NCI-H2107 treated with DMSO at 0.1 percent for 48 hours (cell line): ENCODE data around the gene KANK4.
"Not testable (repeated sequence)": the region's sequence is repeated elsewhere in the genome, so short reads cannot be mapped to it uniquely, and the experiment has no call there.

ENCODE experiments used
- DNase-seq: peaks from one replicate; lab custom pipeline; 2025; ENCODE audit not compliant: unreplicated experiment; lab: John Stamatoyannopoulos, UW

Gene KANK4

GRCh38 chr1:62274496-62275485 is 44.4 kb downstream of the KANK4 start:
- no peak for DNase-seq

- DNase-seq = no peak
These were observed 45.3 kb downstream of the KANK4 start for GRCh38 chr1:62273953-62274352.

DNA sequence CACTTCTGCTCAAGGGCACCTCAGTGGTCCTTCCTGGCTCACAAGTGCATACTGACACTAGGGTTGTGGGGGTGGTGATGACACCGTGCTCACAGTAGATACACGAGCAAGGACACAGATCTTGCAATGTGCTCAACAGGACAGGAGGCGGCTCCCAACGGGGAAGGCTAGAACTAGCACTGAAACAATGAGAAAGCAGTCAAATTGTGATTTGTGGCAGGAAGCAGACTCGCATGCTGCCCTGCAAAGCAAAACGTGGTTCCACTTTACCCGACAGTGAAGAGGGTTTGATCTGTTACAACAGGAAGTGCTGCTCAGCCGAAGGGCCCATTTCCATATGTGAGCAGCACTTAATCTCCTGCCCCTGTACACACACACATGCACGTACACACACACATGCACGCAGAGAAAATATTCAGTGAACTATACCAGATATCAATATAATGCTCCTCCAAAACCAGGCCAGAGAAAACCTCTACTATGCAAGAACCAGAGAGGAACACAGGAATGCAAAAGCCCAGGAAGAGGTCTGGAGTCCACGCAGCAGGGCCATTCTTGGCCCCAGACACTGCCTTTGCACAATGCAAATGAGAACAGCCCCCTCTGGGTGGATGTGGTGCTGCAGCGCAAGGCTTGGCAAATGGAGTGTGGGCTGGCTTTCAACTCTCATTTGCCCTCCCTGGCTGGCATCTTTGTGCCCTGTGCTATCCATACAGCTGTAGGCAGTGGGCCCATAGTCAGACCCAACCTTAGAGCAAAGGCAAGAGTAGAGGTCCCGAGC is 47.1 kb downstream of the KANK4 start:
- no peak for DNase-seq

- DNase-seq = no peak
These were observed 48.1 kb downstream of the KANK4 start for GRCh38 chr1:62271134-62271533.

GRCh38 chr1:62269851-62270495 is 49.3 kb downstream of the KANK4 start:
- DNase-seq = no peak

DNA sequence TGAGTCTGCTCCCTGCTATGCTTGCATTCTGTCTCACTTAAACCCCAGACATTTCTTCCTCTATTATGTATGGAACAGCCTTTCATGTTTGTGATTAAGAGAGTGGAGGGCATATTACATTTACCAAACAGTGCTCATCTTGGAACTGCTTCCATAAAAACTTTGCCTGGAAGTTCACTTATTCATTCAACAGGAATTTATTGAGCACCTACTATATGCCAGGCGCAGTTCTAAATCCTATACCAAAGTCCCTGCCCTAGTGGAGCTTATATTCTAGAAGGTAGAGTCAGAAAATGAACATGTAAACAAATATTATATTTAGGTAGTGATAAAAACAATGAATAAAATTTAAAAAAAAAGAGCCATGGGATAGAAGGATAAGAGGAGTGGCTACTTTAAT is 49.8 kb downstream of the KANK4 start:
- no peak for DNase-seq

DNA sequence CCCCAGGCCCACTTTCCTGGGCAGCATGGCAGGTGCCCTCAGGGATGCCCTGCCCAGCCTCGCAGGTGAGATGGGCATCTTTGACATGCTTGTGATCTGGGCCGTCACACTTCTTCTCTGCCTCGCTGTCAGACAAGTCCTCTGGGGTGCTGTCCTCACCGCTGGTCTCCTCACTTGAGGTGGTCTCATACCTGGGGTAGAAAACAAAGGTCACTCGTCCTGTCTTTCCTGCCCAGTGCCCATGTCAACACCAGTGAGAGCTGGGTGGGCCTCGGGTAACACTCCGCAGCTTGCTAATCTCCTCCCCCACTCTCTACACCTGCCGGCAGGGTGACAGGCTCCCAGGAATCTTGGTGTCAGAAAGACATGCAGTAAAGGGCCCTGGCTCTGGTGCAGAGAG is 50.9 kb downstream of the KANK4 start:
- DNase-seq = no peak

GRCh38 chr1:62265956-62266935 is 53.0 kb downstream of the KANK4 start:
- DNase-seq = no peak

GRCh38 chr1:62263814-62264353 is 55.4 kb downstream of the KANK4 start:
- no peak for DNase-seq

- no peak for DNase-seq
These were observed 56.0 kb downstream of the KANK4 start for GRCh38 chr1:62263006-62263813.

- no peak for DNase-seq
These were observed 58.5 kb downstream of the KANK4 start for GRCh38 chr1:62260688-62261087.

- no peak for DNase-seq
These were observed 59.7 kb downstream of the KANK4 start for GRCh38 chr1:62259551-62259950.

DNA sequence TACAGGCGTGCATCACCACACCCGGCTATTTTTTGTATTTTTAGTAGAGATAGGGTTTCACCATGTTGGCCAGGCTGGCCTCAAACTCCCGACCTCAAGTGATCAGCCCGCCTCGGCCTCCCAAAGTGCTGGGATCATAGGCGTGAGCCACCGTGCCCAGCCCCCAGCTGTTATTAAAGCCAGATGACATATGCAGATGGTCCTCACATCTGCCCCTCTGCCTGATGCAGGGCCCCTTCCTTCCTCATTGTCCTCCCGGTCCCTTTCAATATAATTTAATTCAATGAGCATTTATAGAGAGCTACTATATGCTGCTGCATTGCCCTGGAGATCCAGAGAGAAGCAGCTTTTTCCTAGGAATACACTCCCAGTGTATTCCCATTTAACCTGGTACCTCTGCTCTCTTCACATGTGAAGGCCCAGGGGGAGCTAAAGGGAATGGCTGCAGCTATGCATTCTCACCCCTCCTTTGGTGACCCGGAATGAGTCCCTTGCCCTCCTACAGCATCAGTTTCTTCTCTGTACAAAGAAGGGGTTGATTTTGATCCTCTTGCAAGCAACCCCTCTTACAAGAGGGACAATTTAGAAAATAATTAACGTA is 69.0 kb downstream of the KANK4 start:
- no peak for DNase-seq

DNA sequence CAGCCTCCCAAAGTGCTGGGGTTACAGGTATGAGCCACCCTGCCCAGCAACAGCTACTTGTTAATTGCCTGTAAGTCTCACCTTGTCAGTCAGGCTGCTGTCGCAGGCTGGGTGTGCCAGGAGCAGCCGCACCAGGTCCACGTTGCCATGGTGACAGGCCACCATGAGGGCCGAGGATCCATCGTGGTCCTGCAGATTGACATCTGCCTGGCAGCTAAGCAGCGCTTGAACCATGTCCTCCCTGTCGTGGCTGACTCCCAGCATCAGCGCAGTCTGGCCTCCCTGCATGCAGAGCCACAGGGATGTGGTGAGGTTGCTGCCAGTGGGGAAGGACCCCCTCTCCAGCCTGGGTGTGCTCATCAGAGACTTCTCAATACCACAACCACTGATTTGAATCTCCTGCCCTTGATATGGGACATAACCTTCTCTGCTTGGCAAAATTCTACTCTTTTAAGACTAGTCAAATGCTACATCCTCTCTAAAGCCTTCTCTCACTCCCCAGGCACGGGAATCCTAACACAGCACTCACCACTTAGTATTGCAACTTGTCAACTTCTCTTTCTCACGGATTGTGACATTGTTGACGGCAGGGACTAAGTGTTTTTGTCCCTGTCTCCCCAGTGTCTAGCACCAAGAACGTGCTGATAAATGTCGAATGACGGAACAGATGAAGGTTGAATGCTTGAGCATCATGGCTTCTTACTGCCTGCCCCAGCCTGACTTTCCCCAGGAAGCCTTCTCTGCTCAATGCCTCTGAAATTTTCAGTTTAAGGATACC is 71.7 kb downstream of the KANK4 start:
- DNase-seq = no peak

- DNase-seq = no peak
These were observed 74.0 kb downstream of the KANK4 start for GRCh38 chr1:62245201-62245600.

DNA sequence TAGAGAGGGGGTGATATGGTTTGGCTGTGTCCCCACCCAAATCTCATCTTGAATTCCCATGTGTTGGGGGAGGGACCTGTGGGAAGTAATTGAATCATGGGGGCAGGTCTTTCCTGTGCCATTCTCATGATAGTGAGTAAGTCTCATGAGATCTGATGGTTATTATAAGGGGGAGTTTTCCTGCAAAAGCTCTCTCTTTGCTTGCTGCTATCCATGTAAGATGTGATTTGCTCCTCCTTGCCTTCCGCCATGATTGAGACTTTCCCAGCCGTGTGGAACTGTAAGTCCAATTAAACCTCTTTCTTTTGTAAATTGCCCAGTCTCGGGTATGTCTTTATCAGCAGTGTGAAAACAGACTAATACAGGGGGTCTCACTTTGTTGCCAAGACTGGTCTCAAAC is 74.9 kb downstream of the KANK4 start:
- DNase-seq = not testable (repeated sequence)

- no peak for DNase-seq
These were observed 77.7 kb downstream of the KANK4 start for GRCh38 chr1:62241371-62242131.
